NOMO-1 treated with DMSO at 0.1 percent for 48 hours (cell line): Measurements from ENCODE around the gene POLDIP2.

ENCODE experiments used
- DNase-seq: peaks from one replicate; lab custom pipeline; 2025; ENCODE audit not compliant: unreplicated experiment; lab: John Stamatoyannopoulos, UW

Gene POLDIP2

GRCh38 chr17:28338056-28338768 lies 19.1 kb downstream of the POLDIP2 start:
- DNase-seq = no peak

- no peak for DNase-seq
Observed at GRCh38 chr17:28335959-28336871, 21.1 kb downstream of the POLDIP2 start.

- DNase-seq = peak; percentile 99
Observed at GRCh38 chr17:28335201-28335958, 21.9 kb downstream of the POLDIP2 start, which contains the start of the genes IFT20 and TNFAIP1. Gene IFT20 (minus strand): TSS chr17:28335472. CDS start chr17:28331985, 3,487 bp downstream. Gene TNFAIP1 (plus strand): TSS chr17:28335761. CDS start chr17:28339522, 3,761 bp downstream.

DNA sequence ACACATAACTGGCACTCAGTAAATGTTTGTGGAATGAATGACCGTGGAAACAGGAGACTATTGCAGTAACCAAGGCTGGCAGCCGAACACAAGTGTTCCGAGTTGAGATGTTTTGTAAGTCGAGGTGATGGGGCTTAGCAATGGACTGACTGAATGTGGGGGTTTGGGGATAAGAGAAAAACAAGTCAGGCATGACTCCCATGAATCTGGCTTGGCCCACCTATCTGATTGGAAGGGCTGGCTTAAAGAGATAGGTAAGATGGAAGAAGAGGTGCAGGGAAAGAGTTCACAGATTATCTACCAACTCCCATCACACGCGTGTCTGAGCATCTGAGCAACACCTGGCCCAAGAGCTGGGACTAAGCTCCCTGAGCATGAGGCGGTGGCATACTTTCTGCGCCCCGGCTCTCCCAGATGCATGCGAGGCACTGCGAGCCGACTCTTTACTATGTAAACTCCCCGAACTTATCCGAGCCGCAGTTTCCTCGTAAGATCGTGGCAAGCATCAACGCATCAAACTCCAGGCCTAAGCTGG lies 22.6 kb downstream of the POLDIP2 start:
- no peak for DNase-seq

DNA sequence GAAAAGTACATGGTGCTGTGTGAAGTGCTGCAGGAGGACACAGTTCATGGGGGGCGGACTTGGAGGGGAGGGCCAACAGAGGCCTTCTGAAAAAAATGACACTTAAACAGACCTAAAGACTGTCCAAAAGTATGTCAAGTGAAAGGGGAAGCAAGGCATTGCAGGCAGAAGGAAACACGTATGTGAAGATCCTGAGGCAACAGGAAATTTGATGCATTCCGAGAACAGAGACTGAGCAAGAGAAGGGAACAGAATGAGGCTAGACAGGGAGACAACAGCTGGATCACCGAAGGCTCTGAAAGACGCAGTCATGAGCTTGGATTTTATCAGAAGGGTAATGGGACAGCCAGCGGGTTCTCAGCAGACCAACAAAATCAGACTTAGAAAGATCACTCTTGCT lies 23.2 kb downstream of the POLDIP2 start:
- peak; percentile 27 for DNase-seq

DNA sequence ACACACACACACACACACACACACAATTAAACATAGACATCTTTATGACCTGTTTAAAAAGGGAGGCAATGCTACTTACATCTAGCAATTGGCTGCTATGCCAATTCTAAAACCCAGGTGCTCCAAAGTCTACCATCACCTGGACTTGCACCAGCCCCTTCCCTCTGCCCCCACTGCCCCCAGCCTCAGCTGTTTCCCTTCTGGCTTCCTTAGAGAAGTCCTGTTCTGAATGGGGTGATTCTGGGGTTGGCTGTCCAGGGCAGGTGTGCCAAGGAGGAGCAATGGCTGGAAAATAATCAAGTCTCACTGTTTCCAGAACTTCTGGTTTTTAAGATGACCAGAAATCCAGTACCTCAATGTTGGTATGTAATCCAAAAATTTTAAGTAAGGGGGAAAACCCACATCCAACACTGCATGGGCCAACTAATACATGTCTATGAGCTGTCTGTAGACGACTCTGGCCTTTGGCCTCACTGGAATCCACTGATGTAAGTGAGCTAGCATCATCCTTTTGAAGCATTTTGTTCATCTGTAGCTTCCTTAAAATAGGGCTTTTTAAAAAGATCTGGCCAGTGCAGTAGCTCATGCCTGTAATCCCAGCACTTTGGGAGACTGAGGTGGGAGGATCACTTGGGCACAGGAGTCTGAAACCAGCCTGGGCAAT lies 24.1 kb downstream of the POLDIP2 start:
- no peak for DNase-seq

DNA sequence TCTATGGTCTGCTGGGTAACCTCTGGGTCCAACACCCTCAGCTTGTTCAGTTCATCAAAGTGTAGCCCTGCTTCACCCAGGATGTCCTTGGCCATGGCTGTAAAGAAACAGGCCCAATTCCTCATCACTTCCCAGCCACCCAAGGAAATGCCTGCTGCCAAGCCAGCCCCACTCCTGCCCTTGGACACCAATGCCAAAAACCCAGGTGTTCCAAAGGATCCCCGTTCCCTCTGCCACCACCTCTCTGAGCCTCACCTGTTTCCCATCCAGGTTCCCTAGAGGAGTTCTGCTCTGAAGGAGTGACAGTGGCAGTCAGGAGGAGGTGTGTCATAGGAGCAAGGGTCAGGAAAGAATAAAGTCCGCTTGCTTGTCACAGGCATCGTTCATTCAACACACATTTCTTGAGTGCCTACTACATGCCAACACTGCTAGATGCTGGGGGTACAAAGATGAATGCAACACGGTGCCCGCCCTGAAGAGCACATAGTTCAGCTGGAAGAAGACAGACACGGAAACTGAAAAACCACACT lies 25.4 kb downstream of the POLDIP2 start:
- no peak for DNase-seq

GRCh38 chr17:28330671-28331070 lies 26.7 kb downstream of the POLDIP2 start:
- no peak for DNase-seq

DNA sequence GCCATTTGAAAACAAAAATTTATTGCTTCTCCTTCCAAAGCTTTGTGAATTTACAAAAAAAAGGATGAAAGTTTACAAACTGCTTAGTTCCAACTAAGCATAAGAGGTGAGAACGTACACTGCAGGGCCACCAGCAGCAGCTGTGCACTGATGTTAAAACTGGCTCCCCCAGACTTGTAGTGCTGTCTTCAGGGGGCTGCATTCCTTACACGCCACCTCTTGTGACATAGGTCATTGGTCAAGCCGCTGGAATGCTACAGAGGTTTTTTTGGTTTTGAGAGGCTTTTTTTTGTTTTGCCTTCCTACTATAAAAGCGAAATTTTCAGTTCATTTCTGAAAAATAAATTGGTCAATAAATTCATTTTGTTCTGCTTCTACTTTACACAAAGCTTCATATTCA lies 29.0 kb downstream of the POLDIP2 start:
- no peak for DNase-seq

- DNase-seq = no peak
Observed at GRCh38 chr17:28327709-28328108, 29.6 kb downstream of the POLDIP2 start.

GRCh38 chr17:28327031-28327607 lies 30.2 kb downstream of the POLDIP2 start:
- no peak for DNase-seq

DNA sequence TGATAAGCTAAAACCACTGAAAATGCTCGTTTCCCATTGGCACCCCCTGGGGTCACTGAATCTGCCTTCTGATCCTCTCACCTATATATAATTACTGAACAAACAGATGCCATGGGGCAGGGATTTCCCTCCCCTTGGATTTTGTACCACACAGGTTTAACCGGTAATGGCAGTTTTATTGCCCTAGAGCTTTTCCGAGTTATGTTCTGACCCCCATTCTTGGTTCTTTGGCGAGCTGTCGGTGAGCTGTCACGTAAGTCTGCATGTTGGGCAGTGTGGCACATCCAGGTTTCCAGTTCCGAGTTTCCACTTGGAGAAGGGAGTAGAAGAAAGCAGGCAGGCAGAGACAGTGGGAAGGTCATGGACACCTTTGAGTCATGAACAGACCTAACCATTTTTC lies 31.2 kb downstream of the POLDIP2 start:
- DNase-seq = no peak

DNA sequence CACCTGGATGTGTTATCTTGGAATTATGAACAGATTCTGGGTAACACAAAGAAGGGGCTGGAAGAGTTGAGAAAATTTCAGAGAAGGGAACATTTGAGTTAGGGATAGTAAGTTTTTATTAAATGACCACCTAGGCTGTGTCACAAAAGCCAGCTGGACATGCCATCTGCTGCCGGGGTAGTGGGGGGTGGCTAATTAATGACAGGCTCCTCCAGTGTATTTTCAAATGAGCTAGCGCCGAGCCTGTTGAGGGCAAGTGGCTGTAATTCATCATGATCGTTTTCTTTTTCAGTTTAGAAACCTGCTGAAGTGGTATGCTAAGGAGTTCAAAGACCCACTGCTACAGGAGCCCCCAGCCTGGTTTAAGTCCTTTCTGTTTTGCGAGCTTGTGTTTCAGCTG lies 32.1 kb downstream of the POLDIP2 start:
- DNase-seq = no peak

DNA sequence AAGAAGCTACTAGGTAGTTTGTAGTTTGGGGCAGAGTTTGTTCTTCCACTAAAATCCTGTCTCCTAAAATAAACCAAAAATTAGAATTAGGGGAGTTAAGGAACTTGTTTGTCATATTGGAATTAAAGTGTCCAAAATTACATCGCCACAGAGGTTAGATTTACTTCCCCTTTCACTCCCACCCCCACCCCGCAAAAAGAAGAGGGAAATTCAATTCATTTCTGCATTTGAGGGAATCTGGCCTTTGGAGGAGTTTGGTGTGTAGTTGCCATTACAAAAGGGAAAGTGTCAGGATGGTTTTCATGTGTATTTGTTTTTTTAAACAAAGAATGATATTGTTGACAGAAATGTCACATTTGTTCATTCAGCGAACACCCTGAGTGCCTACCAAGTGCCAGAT lies 32.5 kb downstream of the POLDIP2 start:
- peak; percentile 48 for DNase-seq

DNA sequence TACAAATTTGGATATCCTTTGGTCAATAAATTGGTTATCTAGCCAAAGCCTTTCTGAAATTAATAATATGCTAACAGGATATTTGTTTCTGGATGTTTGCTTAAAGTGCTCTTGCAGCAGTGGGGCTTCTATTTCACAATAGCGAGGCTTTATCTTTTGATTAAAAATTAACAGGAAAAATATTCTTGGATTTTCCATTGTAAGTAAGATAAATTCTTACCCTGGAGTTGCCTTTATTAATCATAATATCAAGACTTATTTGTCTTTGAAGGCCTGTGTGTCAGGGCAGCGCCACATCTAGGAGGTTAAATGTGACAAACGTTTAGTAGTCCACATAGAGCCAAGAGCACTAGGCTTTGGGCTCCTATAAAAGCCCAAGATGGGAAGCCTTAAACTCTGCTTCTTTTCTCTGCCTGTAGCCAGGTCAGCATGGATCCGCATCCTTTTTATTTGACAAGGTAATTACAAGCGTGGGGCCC lies 33.0 kb downstream of the POLDIP2 start:
- no peak for DNase-seq

GRCh38 chr17:28320215-28321061 lies 36.9 kb downstream of the POLDIP2 start:
- DNase-seq = no peak

GRCh38 chr17:28319598-28319935 lies 37.8 kb downstream of the POLDIP2 start:
- peak; percentile 31 for DNase-seq

- DNase-seq = peak; percentile 98
Observed at GRCh38 chr17:28318759-28319597, 38.3 kb downstream of the POLDIP2 start, which contains the start of gene TMEM97. Gene TMEM97 (plus strand): TSS chr17:28319200. CDS start chr17:28319240, 40 bp downstream.
